Measurements from ENCODE around the gene CACNA2D4. TPM values are rescaled to one million over a fixed set of nuclear protein-coding genes. Genes with fewer than 3 reads are reported as not detected.

The CACNA2D4 gene
- total RNA-seq, 1 experiment from 2014 or later: not detected

DNA sequence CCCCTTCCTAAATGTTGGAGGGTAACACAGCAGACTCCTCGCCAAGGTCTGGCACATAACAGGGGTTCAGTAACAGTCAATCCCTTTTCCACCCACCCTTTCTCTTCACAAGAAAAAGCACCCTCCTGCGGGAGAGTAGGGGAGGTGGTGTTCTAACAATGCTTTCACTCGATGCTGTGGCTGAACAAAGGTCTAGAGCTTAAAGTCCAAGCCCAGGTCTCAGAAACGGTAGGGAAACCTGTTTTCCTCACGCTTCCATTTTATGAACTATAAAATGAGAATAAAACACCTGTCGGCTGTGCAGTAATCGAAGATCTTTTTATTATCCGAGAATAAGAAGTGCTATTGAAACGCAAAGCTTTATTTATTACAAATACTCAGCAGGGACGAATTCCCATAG, 20.9 kb upstream of the CACNA2D4 start:
- Histone ChIP-seq H3K79me2 (ENCODE audit: low read length) (no peaks in the 10 kb centered on the region), H4K20me1 (ENCODE audit: low read length) (no peaks in the 10 kb centered on the region), H3K4me3 (ENCODE audit: low read length) (no peak overlapping the region), H3F3A (ENCODE audit: low read length, unreplicated experiment) (no peaks in the 10 kb centered on the region), H3K27ac (ENCODE audit: low read length) (no peak overlapping the region), H3K36me3 (ENCODE audit: low read depth, low read length) (no peaks in the 10 kb centered on the region), H3K27me3 (ENCODE audit: low read length) (no peaks in the 10 kb centered on the region), H3K9ac (ENCODE audit: low read length) (no peak overlapping the region), H3K9me2 (replicated peaks; ENCODE audit: low read length) (no peaks in the 10 kb centered on the region), H2AFZ (ENCODE audit: low read length) (no peak overlapping the region), H3K4me2 (ENCODE audit: low read length) (no peak overlapping the region), H3K9me3 (ENCODE audit: low read length) (no peaks in the 10 kb centered on the region), H3K4me1 (ENCODE audit: insufficient read depth, low read length) (peaks cover 21% of the 10 kb centered on the region)
- BruUV-seq (replicated peaks): no TSS peak
- TF ChIP-seq, protein P1, sequence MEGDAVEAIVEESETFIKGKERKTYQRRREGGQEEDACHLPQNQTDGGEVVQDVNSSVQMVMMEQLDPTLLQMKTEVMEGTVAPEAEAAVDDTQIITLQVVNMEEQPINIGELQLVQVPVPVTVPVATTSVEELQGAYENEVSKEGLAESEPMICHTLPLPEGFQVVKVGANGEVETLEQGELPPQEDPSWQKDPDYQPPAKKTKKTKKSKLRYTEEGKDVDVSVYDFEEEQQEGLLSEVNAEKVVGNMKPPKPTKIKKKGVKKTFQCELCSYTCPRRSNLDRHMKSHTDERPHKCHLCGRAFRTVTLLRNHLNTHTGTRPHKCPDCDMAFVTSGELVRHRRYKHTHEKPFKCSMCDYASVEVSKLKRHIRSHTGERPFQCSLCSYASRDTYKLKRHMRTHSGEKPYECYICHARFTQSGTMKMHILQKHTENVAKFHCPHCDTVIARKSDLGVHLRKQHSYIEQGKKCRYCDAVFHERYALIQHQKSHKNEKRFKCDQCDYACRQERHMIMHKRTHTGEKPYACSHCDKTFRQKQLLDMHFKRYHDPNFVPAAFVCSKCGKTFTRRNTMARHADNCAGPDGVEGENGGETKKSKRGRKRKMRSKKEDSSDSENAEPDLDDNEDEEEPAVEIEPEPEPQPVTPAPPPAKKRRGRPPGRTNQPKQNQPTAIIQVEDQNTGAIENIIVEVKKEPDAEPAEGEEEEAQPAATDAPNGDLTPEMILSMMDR (conservative IDR thresholded peaks at IDR 0.05; ENCODE audit: low read depth, low read length): no peak
- TF ChIP-seq EZH2 (IDR thresholded peaks at IDR 0.05; ENCODE audit: low read length, unreplicated experiment) (no peak), EZH2phosphoT487 (IDR thresholded peaks at IDR 0.05; ENCODE audit: borderline replicate concordance, low read length) (no peak)
- ChIA-PET CTCF (interaction anchor here (0.7 to 1.4 kb wide), 7 partner anchors 76 to 305 kb away, joined by 3 to 20 read pairs (median 5); no protein-coding TSS in a partner anchor), POLR2A (ENCODE audit: unreplicated experiment) (no interaction called here)
- DNase-seq (no peak), ATAC-seq (no peak)
- intact Hi-C loops (cut with micrococcal nuclease): loop anchor here (5.0 to 10.0 kb wide), 2 partner anchors 285 to 307 kb away; no protein-coding TSS in a partner anchor

DNA sequence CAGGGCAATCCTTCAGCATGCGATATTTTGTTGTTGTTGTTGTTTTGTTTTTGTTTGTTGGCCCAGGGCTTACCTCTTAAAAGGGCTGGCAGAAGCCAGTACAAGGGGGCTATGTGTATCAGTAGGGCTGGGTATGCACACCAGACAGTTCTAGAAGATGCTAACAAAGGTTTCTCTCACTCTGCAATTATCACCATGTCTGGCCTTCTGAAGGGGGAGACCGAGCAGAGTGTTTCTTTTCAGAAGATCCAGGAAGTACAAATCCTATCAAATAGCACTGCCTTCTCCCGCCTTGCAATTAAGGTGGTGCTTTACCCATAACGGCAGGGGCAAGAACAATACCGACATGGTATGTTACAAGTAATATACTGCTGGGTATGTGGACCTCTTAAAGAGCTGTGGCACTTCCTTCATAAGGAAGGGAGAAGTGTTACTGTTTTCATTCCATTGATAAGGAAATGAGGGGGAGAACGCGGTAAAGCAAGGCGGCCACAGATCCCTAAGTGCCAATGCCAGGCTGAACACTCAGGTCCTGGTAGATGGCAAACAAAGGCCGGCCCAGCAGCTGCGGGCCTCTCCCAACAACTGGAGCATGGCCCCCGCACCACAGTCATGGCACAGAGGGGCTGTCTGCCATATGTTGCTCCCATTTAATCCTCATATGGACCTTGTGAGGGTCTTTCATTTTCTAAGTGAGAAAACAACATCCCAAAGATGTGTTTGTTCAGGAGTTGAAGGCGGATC, 19.2 kb upstream of the CACNA2D4 start:
- BruUV-seq (replicated peaks): no TSS peak
- H3K9ac ChIP-seq (ENCODE audit: low read length): no peak overlapping the region
- H3K4me1 ChIP-seq (ENCODE audit: insufficient read depth, low read length): peaks cover 21% of the 10 kb centered on the region
- no peaks in the 10 kb centered on the region for H3K79me2 ChIP-seq (ENCODE audit: low read length)
- H4K20me1 ChIP-seq (ENCODE audit: low read length): no peaks in the 10 kb centered on the region
- H3K4me3 ChIP-seq (ENCODE audit: low read length): no peak overlapping the region
- intact Hi-C loops (cut with micrococcal nuclease): loop anchor here (5.0 to 10.0 kb wide), 2 partner anchors 283 to 305 kb away; no protein-coding TSS in a partner anchor
- H3K4me2 ChIP-seq (ENCODE audit: low read length): no peak overlapping the region
- H3K27ac ChIP-seq (ENCODE audit: low read length): no peak overlapping the region
- H2AFZ ChIP-seq (ENCODE audit: low read length): no peak overlapping the region
- no peaks in the 10 kb centered on the region for H3F3A ChIP-seq (ENCODE audit: low read length, unreplicated experiment)
- no peaks in the 10 kb centered on the region for H3K36me3 ChIP-seq (ENCODE audit: low read depth, low read length)
- TF ChIP-seq, protein P1 (conservative IDR thresholded peaks at IDR 0.05; ENCODE audit: low read depth, low read length): no peak
- TF ChIP-seq EZH2 (IDR thresholded peaks at IDR 0.05; ENCODE audit: low read length, unreplicated experiment): no peak
- TF ChIP-seq EZH2phosphoT487 (IDR thresholded peaks at IDR 0.05; ENCODE audit: borderline replicate concordance, low read length): no peak
- no peaks in the 10 kb centered on the region for H3K9me2 ChIP-seq (replicated peaks; ENCODE audit: low read length)
- CTCF ChIA-PET: no interaction called here
- no peaks in the 10 kb centered on the region for H3K9me3 ChIP-seq (ENCODE audit: low read length)
- H3K27me3 ChIP-seq (ENCODE audit: low read length): no peaks in the 10 kb centered on the region
- ATAC-seq (no peak), DNase-seq (no peak)
- POLR2A ChIA-PET (ENCODE audit: unreplicated experiment): no interaction called here
